ENCODE data around the gene RNF112. TPM values are rescaled to one million over a fixed set of nuclear protein-coding genes. Genes with fewer than 3 reads are reported as not detected.

Gene RNF112
- total and polyA plus RNA-seq, 5 donors = 2.5 to 6.3 (median 3.3) TPM

Other genes with a start within 250 kb of the RNF112 start
- gene EPN2, start 173.9 kb upstream of the RNF112 start, total RNA-seq = 100 to 1,000 TPM in 3 of 4 donors, 10 to 100 TPM in 1; 83.3 to 138 (median 121) TPM
- 50.2 TPM for gene EPN2, start 173.9 kb upstream of the RNF112 start, polyA plus RNA-seq
- gene B9D1, start 48.5 kb upstream of the RNF112 start, total RNA-seq = 10 to 100 TPM in 3 of 4 donors, 1 to 10 TPM in 1; 9.8 to 14.6 (median 12.1) TPM
- 20.9 TPM for gene B9D1, start 48.5 kb upstream of the RNF112 start, polyA plus RNA-seq
- gene MAPK7, start 32.7 kb upstream of the RNF112 start, total RNA-seq = 10 to 100 TPM; 13.3 to 16.7 (median 16.3) TPM
- 9.0 TPM for gene MAPK7, start 32.7 kb upstream of the RNF112 start, polyA plus RNA-seq
- 100 to 1,000 TPM in 3 of 4 donors, 10 to 100 TPM in 1; 92.8 to 160 (median 131) TPM for gene MFAP4, start 24.0 kb upstream of the RNF112 start, total RNA-seq
- 95.2 TPM for gene MFAP4, start 24.0 kb upstream of the RNF112 start, polyA plus RNA-seq
- gene SLC47A1, start 122.6 kb downstream of the RNF112 start, total RNA-seq = 1 to 10 TPM; 1.6 to 2.5 (median 2.1) TPM
- 0.77 TPM for gene SLC47A1, start 122.6 kb downstream of the RNF112 start, polyA plus RNA-seq
- gene ALDH3A2, start 237.5 kb downstream of the RNF112 start, total RNA-seq = 10 to 100 TPM; 34.1 to 51.9 (median 43.4) TPM
- 24.4 TPM for gene ALDH3A2, start 237.5 kb downstream of the RNF112 start, polyA plus RNA-seq

All from right cardiac atrium (tissue), 5 donors.